Measurements from ENCODE around the gene CACNG8. TPM values are rescaled to one million over a fixed set of nuclear protein-coding genes. Genes with fewer than 3 reads are reported as not detected.

Gene CACNG8
- polyA plus RNA-seq, 1 of the 3 experiments (the other 2 are of a cell fraction): 1.3 TPM

DNA sequence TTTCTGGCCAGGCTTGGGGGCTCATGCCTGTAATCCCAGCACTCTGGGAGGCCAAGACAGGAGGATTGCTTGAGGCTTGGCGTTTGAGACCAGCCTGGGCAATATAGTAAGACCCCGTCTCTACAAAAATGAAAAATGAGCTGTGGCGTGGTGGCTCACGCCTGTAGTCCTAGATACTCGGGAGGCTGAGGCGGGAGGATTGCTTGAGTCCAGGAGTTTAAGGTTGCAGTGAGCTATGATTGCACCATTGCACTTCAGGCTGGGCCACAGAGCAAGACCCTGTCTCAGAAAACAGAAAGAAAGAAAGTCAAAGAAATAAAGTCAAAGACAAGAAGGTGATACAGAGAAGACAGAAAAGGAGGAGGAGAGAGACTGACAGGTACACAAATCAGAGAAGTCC is 26.2 kb downstream of the CACNG8 start (continued):
- TF ChIP-seq, protein P1, sequence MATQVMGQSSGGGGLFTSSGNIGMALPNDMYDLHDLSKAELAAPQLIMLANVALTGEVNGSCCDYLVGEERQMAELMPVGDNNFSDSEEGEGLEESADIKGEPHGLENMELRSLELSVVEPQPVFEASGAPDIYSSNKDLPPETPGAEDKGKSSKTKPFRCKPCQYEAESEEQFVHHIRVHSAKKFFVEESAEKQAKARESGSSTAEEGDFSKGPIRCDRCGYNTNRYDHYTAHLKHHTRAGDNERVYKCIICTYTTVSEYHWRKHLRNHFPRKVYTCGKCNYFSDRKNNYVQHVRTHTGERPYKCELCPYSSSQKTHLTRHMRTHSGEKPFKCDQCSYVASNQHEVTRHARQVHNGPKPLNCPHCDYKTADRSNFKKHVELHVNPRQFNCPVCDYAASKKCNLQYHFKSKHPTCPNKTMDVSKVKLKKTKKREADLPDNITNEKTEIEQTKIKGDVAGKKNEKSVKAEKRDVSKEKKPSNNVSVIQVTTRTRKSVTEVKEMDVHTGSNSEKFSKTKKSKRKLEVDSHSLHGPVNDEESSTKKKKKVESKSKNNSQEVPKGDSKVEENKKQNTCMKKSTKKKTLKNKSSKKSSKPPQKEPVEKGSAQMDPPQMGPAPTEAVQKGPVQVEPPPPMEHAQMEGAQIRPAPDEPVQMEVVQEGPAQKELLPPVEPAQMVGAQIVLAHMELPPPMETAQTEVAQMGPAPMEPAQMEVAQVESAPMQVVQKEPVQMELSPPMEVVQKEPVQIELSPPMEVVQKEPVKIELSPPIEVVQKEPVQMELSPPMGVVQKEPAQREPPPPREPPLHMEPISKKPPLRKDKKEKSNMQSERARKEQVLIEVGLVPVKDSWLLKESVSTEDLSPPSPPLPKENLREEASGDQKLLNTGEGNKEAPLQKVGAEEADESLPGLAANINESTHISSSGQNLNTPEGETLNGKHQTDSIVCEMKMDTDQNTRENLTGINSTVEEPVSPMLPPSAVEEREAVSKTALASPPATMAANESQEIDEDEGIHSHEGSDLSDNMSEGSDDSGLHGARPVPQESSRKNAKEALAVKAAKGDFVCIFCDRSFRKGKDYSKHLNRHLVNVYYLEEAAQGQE (IDR thresholded peaks at IDR 0.05; ENCODE audit: low read depth, low read length): no peak
- no peak for TF ChIP-seq JUND (IDR thresholded peaks at IDR 0.05)
- TF ChIP-seq, protein P2, sequence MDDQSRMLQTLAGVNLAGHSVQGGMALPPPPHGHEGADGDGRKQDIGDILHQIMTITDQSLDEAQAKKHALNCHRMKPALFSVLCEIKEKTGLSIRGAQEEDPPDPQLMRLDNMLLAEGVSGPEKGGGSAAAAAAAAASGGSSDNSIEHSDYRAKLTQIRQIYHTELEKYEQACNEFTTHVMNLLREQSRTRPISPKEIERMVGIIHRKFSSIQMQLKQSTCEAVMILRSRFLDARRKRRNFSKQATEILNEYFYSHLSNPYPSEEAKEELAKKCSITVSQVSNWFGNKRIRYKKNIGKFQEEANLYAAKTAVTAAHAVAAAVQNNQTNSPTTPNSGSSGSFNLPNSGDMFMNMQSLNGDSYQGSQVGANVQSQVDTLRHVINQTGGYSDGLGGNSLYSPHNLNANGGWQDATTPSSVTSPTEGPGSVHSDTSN (IDR thresholded peaks at IDR 0.05): no peak; the same call in 1 of the 2 replicates

DNA sequence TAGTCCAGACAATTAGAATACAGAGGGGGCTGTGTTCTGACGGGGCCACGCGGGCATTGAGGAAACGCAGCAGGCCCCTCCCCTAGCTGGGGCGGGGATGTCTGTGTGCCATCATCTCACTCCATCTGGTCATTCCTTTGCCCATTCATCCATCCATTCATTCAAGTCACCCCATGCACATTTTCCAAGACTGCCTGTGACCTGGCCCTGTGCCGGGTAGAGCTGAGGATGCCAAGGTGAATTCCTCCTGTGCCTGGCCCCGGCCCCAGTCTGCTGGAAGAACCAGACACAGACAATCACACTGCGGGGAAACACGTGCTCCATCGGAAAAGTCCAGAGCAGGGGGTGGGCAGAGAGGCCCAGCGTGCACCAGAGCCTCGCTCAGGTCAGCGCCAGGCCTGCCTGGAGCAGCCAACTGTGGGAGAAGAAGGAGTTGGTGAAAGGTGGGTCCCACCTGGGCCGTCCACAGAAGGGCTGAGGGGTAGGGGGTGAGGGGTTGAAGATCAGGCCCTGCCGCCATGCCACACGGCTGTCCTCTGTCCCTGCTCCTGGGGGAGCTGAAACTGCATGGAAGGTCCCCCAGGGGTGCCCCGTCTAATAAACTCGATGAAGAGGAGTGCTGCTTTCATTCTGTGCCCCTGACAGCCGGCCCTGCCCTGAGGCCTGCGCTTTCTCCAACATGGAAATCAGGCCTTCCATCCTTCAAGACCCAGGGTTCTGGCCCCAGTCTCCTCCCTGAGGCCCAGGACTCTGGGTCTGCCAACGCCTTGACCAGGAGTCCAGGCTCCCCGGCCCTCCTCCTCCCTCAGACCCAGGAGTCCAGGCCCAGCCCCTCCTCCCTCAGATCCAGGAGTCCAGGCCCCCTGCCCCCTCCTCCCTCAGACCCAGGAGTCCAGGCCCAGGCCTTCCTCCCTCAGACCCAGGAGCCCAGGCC is 27.1 kb downstream of the CACNG8 start:
- H3K4me3 ChIP-seq (ENCODE audit: low read depth in 2 of 2, low read length in 1 of 2): no peak overlapping the region
- ChIA-PET POLR2A (interaction anchor here (0.7 kb wide), 1 partner anchor 9 kb away, joined by 4 read pairs; no protein-coding TSS in a partner anchor), CTCF (interaction anchor here (0.7 to 1.2 kb wide), 3 partner anchors 9 to 34 kb away, joined by 3 to 5 read pairs (median 4); no protein-coding TSS in a partner anchor)
- no peaks in the 10 kb centered on the region for H3K36me3 ChIP-seq (replicated peaks in 1 of 2; ENCODE audit: control insufficient read depth in 1 of 2, insufficient read depth in 2 of 2, low read length in 1 of 2)
- H3K27me3 ChIP-seq (ENCODE audit: insufficient read depth): no peaks in the 10 kb centered on the region
- peaks cover 32% of the 10 kb centered on the region for H3F3A ChIP-seq (replicated peaks; ENCODE audit: insufficient read depth)
- H3K27ac ChIP-seq (ENCODE audit: low read depth in 2 of 2, low read length in 1 of 2): peak overlapping the region in 1 of 2 experiments; percentile 59; a peak in 2 of 4 replicates
- H3K79me2 ChIP-seq (ENCODE audit: insufficient read depth): no peaks in the 10 kb centered on the region
- H3K9me2 ChIP-seq: no peaks in the 10 kb centered on the region
- no peaks in the 10 kb centered on the region for H4K20me1 ChIP-seq (ENCODE audit: insufficient read depth)
- H3K4me1 ChIP-seq (ENCODE audit: control insufficient read depth in 1 of 2, insufficient read depth in 2 of 2, low read depth in 1 of 2, low read length in 1 of 2): peaks cover 16 to 18% of the 10 kb centered on the region in 2 experiments; a peak in 3 of 4 replicates
- peak overlapping the region; percentile 48; the same call in 1 of the 2 replicates for H3K4me2 ChIP-seq
- no peak overlapping the region for H3K9ac ChIP-seq
- H2AFZ ChIP-seq (ENCODE audit: low read depth): no peak overlapping the region
- WGBS (ENCODE audit: low lambda C conversion rate): 51% methylated on average over 18 of the region's 22 CpGs
- no peaks in the 10 kb centered on the region for H3K9me3 ChIP-seq
- DNase-seq: no peak
- TF ChIP-seq, protein P2 (IDR thresholded peaks at IDR 0.05): peak; percentile 53
- TF ChIP-seq NRF1 (IDR thresholded peaks at IDR 0.05; ENCODE audit: low read depth, low read length): no peak
- no peak for TF ChIP-seq SMC3 (IDR thresholded peaks at IDR 0.05; ENCODE audit: low read depth, low read length)
- TF ChIP-seq, protein P3, sequence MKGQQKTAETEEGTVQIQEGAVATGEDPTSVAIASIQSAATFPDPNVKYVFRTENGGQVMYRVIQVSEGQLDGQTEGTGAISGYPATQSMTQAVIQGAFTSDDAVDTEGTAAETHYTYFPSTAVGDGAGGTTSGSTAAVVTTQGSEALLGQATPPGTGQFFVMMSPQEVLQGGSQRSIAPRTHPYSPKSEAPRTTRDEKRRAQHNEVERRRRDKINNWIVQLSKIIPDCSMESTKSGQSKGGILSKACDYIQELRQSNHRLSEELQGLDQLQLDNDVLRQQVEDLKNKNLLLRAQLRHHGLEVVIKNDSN (IDR thresholded peaks at IDR 0.05; ENCODE audit: borderline replicate concordance, low read depth): peak; percentile 32; the same call in 1 of the 2 replicates
- TF ChIP-seq NFIC (IDR thresholded peaks at IDR 0.05; ENCODE audit: borderline replicate concordance): peak; percentile 62
- TF ChIP-seq, protein P4, sequence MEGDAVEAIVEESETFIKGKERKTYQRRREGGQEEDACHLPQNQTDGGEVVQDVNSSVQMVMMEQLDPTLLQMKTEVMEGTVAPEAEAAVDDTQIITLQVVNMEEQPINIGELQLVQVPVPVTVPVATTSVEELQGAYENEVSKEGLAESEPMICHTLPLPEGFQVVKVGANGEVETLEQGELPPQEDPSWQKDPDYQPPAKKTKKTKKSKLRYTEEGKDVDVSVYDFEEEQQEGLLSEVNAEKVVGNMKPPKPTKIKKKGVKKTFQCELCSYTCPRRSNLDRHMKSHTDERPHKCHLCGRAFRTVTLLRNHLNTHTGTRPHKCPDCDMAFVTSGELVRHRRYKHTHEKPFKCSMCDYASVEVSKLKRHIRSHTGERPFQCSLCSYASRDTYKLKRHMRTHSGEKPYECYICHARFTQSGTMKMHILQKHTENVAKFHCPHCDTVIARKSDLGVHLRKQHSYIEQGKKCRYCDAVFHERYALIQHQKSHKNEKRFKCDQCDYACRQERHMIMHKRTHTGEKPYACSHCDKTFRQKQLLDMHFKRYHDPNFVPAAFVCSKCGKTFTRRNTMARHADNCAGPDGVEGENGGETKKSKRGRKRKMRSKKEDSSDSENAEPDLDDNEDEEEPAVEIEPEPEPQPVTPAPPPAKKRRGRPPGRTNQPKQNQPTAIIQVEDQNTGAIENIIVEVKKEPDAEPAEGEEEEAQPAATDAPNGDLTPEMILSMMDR (IDR thresholded peaks at IDR 0.05): no peak
- TF ChIP-seq TCF12 (IDR thresholded peaks at IDR 0.05): peak; percentile 38
- TF ChIP-seq RXRA (IDR thresholded peaks at IDR 0.05; ENCODE audit: borderline replicate concordance, low read depth): no peak
- TF ChIP-seq SIN3A (IDR thresholded peaks at IDR 0.05; ENCODE audit: borderline replicate concordance, low read depth, low read length): peak; percentile 32; the same call in 1 of the 2 replicates
- no peak for TF ChIP-seq TEAD4 (IDR thresholded peaks at IDR 0.05; ENCODE audit: borderline replicate concordance, insufficient read depth)
- 0 out of 2 replicates have a peak, but pooled peaks have one; percentile 3 for TF ChIP-seq JUND (IDR thresholded peaks at IDR 0.05)
- TF ChIP-seq RAD21 (IDR thresholded peaks at IDR 0.05; ENCODE audit: low read length): no peak
- TF ChIP-seq GABPA (IDR thresholded peaks at IDR 0.05; ENCODE audit: low read depth): no peak
- TF ChIP-seq RFX5 (IDR thresholded peaks at IDR 0.05; ENCODE audit: low read length): no peak
- TF ChIP-seq, protein P5, sequence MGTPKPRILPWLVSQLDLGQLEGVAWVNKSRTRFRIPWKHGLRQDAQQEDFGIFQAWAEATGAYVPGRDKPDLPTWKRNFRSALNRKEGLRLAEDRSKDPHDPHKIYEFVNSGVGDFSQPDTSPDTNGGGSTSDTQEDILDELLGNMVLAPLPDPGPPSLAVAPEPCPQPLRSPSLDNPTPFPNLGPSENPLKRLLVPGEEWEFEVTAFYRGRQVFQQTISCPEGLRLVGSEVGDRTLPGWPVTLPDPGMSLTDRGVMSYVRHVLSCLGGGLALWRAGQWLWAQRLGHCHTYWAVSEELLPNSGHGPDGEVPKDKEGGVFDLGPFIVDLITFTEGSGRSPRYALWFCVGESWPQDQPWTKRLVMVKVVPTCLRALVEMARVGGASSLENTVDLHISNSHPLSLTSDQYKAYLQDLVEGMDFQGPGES (IDR thresholded peaks at IDR 0.05; ENCODE audit: low read depth, low read length): no peak
- TF ChIP-seq RCOR1 (IDR thresholded peaks at IDR 0.05; ENCODE audit: low read length): no peak
- TF ChIP-seq, protein P6, sequence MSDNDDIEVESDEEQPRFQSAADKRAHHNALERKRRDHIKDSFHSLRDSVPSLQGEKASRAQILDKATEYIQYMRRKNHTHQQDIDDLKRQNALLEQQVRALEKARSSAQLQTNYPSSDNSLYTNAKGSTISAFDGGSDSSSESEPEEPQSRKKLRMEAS (IDR thresholded peaks at IDR 0.05; ENCODE audit: low read depth): peak; percentile 94
- TF ChIP-seq YY1 (IDR thresholded peaks at IDR 0.05; ENCODE audit: low read depth): no peak

All from SK-N-SH (cell line).